IPS DF 6.9 (cell line): ENCODE results near the gene FBXO24.

Experiments used
- DNase-seq: peaks from one replicate; pipeline ENCODE4 v3.0.0-alpha.2; 2013; ENCODE audit warnings: low read depth, low spot score
- H3K27ac ChIP-seq: one replicate; pipeline ENCODE4 v1.5.1; 2013; ENCODE audit warnings: low read length, control low read depth
- H3K27me3 ChIP-seq: 2 replicates; pipeline ENCODE4 v1.6.1; 2013; ENCODE audit warnings: mild to moderate bottlenecking, low read length; ENCODE audit not compliant: control insufficient read depth, insufficient read depth
- H3K36me3 ChIP-seq: 2 replicates; pipeline ENCODE4 v1.6.1; 2013; ENCODE audit warnings: low read length; ENCODE audit not compliant: control insufficient read depth, insufficient read depth
- H3K4me1 ChIP-seq: 2 replicates; pipeline ENCODE4 v1.6.1; 2013; ENCODE audit warnings: low read length; ENCODE audit not compliant: control insufficient read depth, insufficient read depth
- H3K4me3 ChIP-seq: 2 replicates; pipeline ENCODE4 v1.5.1; 2013; ENCODE audit warnings: mild to moderate bottlenecking, low read length
- H3K9me3 ChIP-seq: 2 replicates; pipeline ENCODE4 v1.6.1; 2013; ENCODE audit warnings: low read length, inconsistent platforms; ENCODE audit not compliant: control insufficient read depth, insufficient read depth
- WGBS: extraction: QIAGEN DNeasy Blood & Tissue Kit; methylation state at CpG from one replicate; pipeline ENCODE4 v1.1.7; 2013; ENCODE audit warnings: mixed read lengths, missing lambda C conversion rate; ENCODE audit not compliant: insufficient read length, insufficient coverage; 5-methylcytosine and 5-hydroxymethylcytosine counted together

The FBXO24 gene

DNA sequence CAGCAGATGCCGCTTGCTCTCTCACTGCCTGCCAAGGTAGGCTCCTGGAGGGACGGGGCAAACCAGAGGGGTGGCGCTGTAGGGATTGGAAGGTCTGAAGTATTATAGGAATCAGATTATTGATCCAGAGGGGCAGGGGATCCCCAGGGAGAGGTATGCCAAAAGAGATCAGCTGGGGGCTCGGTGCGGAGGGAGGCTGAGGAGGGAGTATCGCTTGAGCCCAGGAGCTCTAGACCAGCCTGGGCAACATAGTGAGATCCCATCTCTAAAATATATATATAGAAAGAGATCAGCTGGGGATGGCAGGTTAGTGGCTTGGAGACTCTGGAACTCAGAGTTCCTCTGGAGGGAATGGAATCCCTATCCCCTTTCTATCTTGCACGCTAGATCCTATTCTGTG lies 9.1 kb downstream of the FBXO24 start:
- Histone ChIP-seq H3K27ac (no peak overlapping the region), H3K36me3 (no peaks in the 10 kb centered on the region), H3K27me3 (no peaks in the 10 kb centered on the region), H3K9me3 (no peaks in the 10 kb centered on the region), H3K4me3 (no peak overlapping the region), H3K4me1 (peaks cover under 1% of the 10 kb centered on the region; the same call in 1 of the 2 replicates)
- DNase-seq, result no peak
- WGBS, result no CpG with 5 or more reads among the region's 7 CpGs

DNA sequence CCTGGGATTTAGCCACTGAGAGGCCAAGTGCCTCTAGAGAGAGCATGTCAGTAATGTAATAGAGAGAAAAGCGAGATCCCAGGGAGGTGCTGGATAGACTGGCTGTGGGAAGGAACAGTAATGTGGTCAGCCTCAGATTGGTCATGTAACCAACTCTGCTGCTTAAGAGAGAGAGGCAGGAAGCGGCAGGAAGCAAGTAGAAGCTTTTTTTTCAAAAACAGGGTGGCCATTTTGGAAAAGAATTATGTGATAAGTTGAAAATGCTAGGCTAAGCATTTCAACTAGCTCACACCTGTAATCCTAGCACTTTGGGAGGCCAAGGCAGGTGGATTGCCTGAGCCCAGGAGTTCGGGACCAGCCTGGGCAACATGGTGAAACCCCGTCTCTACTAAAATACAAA lies 12.3 kb downstream of the FBXO24 start:
- no peak overlapping the region for H3K27ac ChIP-seq
- H3K4me1 ChIP-seq, result peaks cover 3% of the 10 kb centered on the region; the same call in 1 of the 2 replicates
- no CpG with 5 or more reads among the region's 4 CpGs for WGBS
- DNase-seq, result no peak
- no peaks in the 10 kb centered on the region for H3K36me3 ChIP-seq
- no peak overlapping the region for H3K4me3 ChIP-seq
- no peaks in the 10 kb centered on the region for H3K9me3 ChIP-seq
- H3K27me3 ChIP-seq, result no peaks in the 10 kb centered on the region

DNA sequence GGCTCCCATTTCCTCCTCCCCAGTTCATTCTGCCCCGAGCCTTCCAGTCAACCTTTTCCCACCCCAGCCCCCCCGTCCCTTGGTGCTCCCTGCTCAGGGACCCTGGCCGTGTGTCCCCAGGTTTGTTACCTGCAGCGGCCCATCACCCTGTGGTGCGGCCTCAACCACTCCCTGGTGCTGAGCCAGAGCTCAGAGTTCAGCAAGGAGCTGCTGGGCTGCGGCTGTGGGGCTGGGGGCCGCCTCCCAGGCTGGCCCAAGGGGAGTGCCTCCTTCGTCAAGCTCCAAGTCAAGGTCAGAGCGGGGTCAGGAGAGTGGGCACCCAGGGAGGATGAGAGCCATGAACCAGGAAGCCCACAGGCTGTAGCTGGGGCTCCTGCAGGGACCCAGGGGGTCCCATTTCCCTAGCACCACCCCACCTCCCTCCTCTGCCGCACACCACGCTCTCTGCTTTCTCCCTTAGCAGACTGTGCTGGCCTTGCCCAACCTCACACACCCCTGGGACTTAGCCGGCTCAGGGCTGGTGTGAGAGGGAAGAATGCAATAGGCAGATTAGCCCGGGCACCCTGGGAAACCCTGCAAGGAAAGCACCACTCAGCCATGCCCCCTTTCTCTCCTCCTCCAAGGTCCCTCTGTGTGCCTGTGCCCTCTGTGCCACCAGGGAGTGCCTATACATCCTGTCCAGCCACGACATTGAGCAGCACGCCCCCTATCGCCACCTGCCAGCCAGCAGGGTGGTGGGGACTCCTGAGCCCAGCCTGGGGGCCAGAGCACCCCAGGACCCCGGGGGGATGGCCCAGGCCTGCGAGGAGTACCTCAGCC lies 14.0 kb downstream of the FBXO24 start:
- no peak for DNase-seq
- no CpG with 5 or more reads among the region's 18 CpGs for WGBS
- Histone ChIP-seq H3K36me3 (no peaks in the 10 kb centered on the region), H3K4me3 (no peak overlapping the region), H3K27me3 (no peaks in the 10 kb centered on the region), H3K27ac (no peak overlapping the region), H3K9me3 (no peaks in the 10 kb centered on the region), H3K4me1 (peaks cover 3% of the 10 kb centered on the region; the same call in 1 of the 2 replicates)

DNA sequence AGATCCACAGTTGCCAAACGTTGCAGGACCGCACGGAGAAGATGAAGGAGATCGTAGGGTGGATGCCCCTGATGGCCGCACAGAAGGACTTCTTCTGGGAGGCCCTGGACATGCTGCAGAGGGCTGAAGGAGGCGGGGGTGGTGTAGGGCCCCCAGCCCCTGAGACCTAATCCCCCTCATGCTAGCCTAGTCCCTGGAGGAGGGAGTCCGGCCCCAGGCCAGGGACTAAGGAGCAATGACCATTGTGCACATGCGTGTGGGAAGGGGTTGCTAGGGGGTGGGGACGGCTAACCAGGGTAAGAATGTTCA lies 14.6 kb downstream of the FBXO24 start:
- Histone ChIP-seq H3K36me3 (no peaks in the 10 kb centered on the region), H3K4me1 (peaks cover 3% of the 10 kb centered on the region; the same call in 1 of the 2 replicates), H3K9me3 (no peaks in the 10 kb centered on the region), H3K27ac (no peak overlapping the region), H3K27me3 (no peaks in the 10 kb centered on the region), H3K4me3 (no peak overlapping the region)
- no CpG with 5 or more reads among the region's 9 CpGs for WGBS
- DNase-seq, result no peak

DNA sequence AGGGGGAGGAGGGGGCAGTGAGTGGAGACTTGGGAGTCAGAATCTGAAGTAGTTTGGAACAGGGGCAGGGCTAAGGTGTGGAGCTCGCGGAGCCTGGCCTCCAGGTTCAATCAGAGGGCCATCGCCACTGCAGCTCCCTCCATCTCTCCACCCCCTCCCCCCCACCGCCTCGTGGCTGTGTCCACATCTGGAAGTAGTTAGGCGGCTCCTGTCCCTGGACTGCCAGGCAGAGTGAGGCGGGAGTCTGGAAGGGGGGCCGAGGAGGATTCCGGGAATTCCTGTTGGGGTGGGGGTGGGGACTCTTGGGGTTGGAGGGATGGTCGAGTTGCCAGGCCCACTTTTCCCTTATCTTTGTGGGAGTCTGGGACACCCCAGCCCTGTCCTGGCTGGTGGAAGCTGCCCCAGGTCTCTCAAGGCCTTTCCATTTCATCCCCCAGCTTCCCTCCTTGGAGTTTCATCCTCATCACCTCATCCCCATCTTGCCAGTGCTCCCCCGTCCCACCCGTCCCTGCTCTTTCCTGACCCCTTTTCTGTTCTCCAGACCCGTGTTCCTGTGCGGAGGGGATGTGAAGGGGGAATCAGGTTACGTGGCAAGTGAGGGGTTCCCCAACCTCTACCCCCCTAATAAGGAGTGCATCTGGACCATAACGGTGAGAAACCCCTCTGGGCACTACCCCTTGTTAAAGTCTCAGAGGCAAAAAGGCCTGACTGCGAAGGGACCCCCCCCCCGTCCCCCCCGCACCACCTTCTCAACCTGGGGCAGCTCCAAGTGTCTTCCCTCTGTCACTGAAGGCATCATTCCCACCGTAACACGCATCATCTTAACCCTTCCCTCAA lies 17.0 kb downstream of the FBXO24 start:
- WGBS, result no CpG with 5 or more reads among the region's 21 CpGs
- no peaks in the 10 kb centered on the region for H3K9me3 ChIP-seq
- H3K36me3 ChIP-seq, result 0 out of 2 replicates have a peak, but pooled peaks cover 5% of the 10 kb centered on the region
- peak overlapping the region; percentile 39; the same call in 1 of the 2 replicates for H3K4me3 ChIP-seq
- no peak overlapping the region for H3K27ac ChIP-seq
- no peaks in the 10 kb centered on the region for H3K27me3 ChIP-seq
- no peak for DNase-seq
- peaks cover 3% of the 10 kb centered on the region for H3K4me1 ChIP-seq

DNA sequence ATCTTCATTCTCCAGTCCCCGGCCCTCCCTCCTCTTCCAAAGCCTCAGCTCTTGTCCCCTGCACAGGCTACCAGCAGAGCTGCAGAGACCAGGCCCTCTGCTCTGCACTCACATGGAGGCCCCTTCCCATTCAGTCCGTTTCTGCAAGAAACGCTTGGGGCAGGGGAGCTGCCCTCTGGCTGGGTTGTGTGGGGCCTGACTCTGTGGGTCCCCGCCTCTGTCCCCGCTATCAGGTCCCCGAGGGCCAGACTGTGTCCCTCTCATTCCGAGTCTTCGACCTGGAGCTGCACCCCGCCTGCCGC lies 17.5 kb downstream of the FBXO24 start:
- Histone ChIP-seq H3K27ac (no peak overlapping the region), H3K9me3 (no peaks in the 10 kb centered on the region), H3K4me1 (peaks cover 3% of the 10 kb centered on the region), H3K4me3 (peak overlapping the region; percentile 39; the same call in 1 of the 2 replicates), H3K27me3 (no peaks in the 10 kb centered on the region), H3K36me3 (0 out of 2 replicates have a peak, but pooled peaks cover 5% of the 10 kb centered on the region)
- DNase-seq, result no peak
- WGBS, result no CpG with 5 or more reads among the region's 10 CpGs

DNA sequence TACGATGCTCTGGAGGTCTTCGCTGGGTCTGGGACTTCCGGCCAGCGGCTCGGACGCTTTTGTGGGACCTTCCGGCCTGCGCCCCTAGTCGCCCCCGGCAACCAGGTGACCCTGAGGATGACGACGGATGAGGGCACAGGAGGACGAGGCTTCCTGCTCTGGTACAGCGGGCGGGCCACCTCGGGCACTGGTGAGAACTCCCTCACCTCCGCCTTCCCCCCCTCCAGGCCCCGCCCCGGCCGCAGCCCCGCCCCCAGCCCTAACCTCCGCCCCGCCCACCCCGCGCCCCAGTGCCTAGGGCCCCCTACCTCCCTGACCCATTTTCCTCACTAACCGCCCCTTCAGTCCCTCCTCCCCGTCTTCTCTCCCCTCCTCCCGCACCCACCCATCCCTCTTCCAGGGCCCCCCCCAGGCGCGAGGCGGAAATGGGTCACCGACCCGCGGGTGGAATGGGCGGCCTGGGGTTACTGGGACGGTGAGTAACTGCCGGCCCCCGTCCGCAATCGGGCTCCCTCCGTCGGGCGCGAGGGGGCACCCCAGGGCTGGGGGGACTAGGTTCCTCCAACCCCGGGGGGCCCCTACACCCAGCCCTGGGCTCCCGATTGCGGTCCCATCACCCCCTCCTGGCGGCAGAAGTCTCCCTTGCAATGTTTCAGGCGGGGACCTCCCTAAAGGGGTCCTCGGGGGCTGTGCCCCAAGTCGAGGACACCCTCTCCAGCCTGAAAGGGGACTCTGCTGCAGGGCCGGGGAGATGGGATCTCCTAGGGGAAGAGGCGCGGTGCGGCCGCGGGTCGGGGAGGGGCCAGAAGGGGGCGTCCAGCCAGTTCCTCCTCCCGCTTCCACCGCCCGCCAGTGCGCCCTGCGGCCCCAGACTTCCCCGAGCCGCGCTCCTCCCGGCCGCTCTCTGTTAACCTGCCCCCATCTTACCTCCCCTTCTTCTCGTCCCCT lies 18.2 kb downstream of the FBXO24 start:
- no peak for DNase-seq
- Histone ChIP-seq H3K4me1 (peaks cover 3% of the 10 kb centered on the region), H3K36me3 (0 out of 2 replicates have a peak, but pooled peaks cover 5% of the 10 kb centered on the region), H3K9me3 (no peaks in the 10 kb centered on the region), H3K27ac (no peak overlapping the region), H3K4me3 (peak overlapping the region; percentile 46; the same call in 1 of the 2 replicates), H3K27me3 (no peaks in the 10 kb centered on the region)
- no CpG with 5 or more reads among the region's 70 CpGs for WGBS

DNA sequence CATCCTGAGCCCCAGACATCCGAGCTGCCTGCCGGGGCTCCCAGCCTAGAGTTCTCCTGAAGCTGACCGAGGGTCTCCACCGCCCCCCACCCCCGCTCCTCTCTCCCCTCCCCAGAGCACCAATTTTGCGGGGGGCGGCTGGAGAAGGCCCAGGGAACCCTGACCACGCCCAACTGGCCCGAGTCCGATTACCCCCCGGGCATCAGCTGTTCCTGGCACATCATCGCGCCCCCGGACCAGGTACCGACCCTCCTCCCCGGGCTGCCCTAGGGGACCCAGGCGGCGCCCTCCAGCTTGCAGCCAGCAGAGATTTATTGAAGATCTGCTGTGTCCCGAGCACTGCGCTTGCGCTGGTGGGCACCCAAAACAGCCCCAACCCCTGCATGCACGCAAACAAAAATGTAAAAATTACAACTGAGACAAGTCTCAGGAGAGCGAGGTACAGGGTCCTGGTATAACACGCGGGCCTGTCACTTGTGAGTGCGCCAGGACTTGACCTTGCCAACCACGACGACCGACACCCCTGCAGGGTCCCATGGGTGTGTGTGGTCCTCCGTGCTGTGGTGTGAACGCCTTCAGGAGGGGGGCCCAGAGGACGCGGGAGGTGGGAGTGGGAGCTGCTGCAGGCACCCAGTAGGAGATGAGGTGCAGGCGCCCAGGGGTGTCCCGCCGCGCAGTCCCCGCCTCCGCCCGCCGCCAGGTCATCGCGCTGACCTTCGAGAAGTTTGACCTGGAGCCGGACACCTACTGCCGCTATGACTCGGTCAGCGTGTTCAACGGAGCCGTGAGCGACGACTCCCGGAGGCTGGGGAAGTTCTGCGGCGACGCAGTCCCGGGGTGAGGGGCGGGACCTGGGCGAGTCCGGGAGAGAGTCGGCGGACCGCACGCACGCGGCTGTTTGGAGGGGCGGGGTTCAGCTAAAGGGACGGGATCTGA lies 19.1 kb downstream of the FBXO24 start:
- WGBS, result no CpG with 5 or more reads among the region's 68 CpGs
- no peak for DNase-seq
- no peak overlapping the region for H3K27ac ChIP-seq

DNA sequence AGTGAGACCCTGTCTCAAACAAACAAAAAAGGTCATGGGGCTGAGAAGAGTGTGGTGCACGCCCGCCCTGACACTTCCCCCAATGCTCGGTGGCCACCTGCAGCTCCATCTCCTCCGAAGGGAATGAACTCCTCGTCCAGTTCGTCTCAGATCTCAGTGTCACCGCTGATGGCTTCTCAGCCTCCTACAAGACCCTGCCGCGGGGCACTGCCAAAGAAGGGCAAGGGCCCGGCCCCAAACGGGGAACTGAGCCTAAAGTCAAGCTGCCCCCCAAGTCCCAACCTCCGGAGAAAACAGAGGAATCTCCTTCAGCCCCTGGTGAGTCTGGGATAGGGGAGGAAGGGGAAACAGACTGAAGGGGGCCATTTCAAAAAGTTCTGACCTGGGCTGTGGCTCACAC lies 20.2 kb downstream of the FBXO24 start:
- DNase-seq, result no peak
- H3K27me3 ChIP-seq, result no peaks in the 10 kb centered on the region
- no peak overlapping the region for H3K4me3 ChIP-seq
- H3K4me1 ChIP-seq, result no peaks in the 10 kb centered on the region; the same call in none of the 2 replicates
- H3K9me3 ChIP-seq, result no peaks in the 10 kb centered on the region
- H3K36me3 ChIP-seq, result 0 out of 2 replicates have a peak, but pooled peaks cover 5% of the 10 kb centered on the region
- no peak overlapping the region for H3K27ac ChIP-seq
- WGBS, result no CpG with 5 or more reads among the region's 12 CpGs

More for the DNA sequence above, 19.1 kb downstream of the FBXO24 start:
- Histone ChIP-seq H3K4me3 (peak overlapping the region; percentile 46; the same call in 1 of the 2 replicates), H3K27me3 (no peaks in the 10 kb centered on the region), H3K9me3 (no peaks in the 10 kb centered on the region), H3K4me1 (peaks cover 3% of the 10 kb centered on the region), H3K36me3 (0 out of 2 replicates have a peak, but pooled peaks cover 5% of the 10 kb centered on the region)
